ENCODE data around the gene ARL5C. TPM values are rescaled to one million over a fixed set of nuclear protein-coding genes. Genes with fewer than 3 reads are reported as not detected.

ARL5C gene
- total RNA-seq, 1 experiment from 2014 or later: not detected

- Histone ChIP-seq H3K27ac (ENCODE audit: insufficient read length, low read depth, low read length) (no peak overlapping the region), H4K91ac (ENCODE audit: insufficient read length, low read depth, low read length) (no peak overlapping the region), H3T11ph (ENCODE audit: low read length) (no peak overlapping the region), H2AK5ac (ENCODE audit: insufficient read length, low read length) (no peak overlapping the region), H4K5ac (ENCODE audit: insufficient read length, low read depth, low read length) (no peak overlapping the region), H2BK5ac (ENCODE audit: insufficient read length, low read length) (no peak overlapping the region), H4K20me1 (ENCODE audit: control insufficient read depth, insufficient read depth, insufficient read length) (no peaks in the 10 kb centered on the region), H3K18ac (ENCODE audit: insufficient read length, low read depth, low read length) (no peak overlapping the region), H3K23ac (ENCODE audit: insufficient read length, low read depth, low read length) (no peak overlapping the region), H2BK20ac (ENCODE audit: low read depth, low read length, poor library complexity, severe bottlenecking) (no peak overlapping the region), H3K79me2 (ENCODE audit: insufficient read depth, low read length) (no peaks in the 10 kb centered on the region), H3K56ac (ENCODE audit: insufficient read length, low read depth, low read length) (no peak overlapping the region), H4K8ac (replicated peaks; ENCODE audit: insufficient read length, low read depth, low read length) (no peak overlapping the region), H3K23me2 (ENCODE audit: insufficient read length, low read depth, low read length, poor library complexity, severe bottlenecking) (no peaks in the 10 kb centered on the region), H2BK12ac (ENCODE audit: insufficient read length, low read depth, low read length) (no peak overlapping the region), H3K14ac (ENCODE audit: insufficient read depth, low read length) (no peak overlapping the region), H3K79me1 (ENCODE audit: insufficient read depth, low read depth, low read length, poor library complexity, severe bottlenecking) (no peaks in the 10 kb centered on the region), H2BK15ac (ENCODE audit: low read depth, low read length) (no peak overlapping the region), H3K4me1 (ENCODE audit: insufficient read depth, low read length) (no peaks in the 10 kb centered on the region), H2AFZ (ENCODE audit: low read length) (no peak overlapping the region), H3K9me3 (ENCODE audit: control insufficient read depth, low read depth, low read length) (no peaks in the 10 kb centered on the region), H3K9ac (ENCODE audit: extremely low read depth, insufficient read length, low read length) (no peak overlapping the region), H3K4me2 (ENCODE audit: insufficient read depth, insufficient read length, low read length) (no peak overlapping the region), H3K4ac (ENCODE audit: low read depth, low read length) (no peak overlapping the region), H2BK120ac (ENCODE audit: low read depth, low read length, poor library complexity, severe bottlenecking) (no peak overlapping the region), H3K27me3 (ENCODE audit: insufficient read depth, low read length) (no peaks in the 10 kb centered on the region)
- no CpG with 5 or more reads among the region's 8 CpGs for WGBS (ENCODE audit: extremely low coverage, insufficient read length, low lambda C conversion rate)
- Mint-ChIP-seq H3K4me3 (no peak overlapping the region), H3K27me3 (ENCODE audit: low read depth) (peaks cover 2% of the 10 kb centered on the region), H3K4me1 (peaks cover 0 to 15% of the 10 kb centered on the region in 2 experiments; a peak in 1 of 4 replicates), H3K27ac (no peak overlapping the region), H3K9me3 (peaks cover 0 to 2% of the 10 kb centered on the region in 2 experiments; a peak in 1 of 5 replicates), H3K36me3 (ENCODE audit: insufficient read depth in 1 of 3, low read depth in 3 of 3) (no peaks in the 10 kb centered on the region)
- peak; percentile 59 for DNase-seq
- TF ChIP-seq, protein P1, sequence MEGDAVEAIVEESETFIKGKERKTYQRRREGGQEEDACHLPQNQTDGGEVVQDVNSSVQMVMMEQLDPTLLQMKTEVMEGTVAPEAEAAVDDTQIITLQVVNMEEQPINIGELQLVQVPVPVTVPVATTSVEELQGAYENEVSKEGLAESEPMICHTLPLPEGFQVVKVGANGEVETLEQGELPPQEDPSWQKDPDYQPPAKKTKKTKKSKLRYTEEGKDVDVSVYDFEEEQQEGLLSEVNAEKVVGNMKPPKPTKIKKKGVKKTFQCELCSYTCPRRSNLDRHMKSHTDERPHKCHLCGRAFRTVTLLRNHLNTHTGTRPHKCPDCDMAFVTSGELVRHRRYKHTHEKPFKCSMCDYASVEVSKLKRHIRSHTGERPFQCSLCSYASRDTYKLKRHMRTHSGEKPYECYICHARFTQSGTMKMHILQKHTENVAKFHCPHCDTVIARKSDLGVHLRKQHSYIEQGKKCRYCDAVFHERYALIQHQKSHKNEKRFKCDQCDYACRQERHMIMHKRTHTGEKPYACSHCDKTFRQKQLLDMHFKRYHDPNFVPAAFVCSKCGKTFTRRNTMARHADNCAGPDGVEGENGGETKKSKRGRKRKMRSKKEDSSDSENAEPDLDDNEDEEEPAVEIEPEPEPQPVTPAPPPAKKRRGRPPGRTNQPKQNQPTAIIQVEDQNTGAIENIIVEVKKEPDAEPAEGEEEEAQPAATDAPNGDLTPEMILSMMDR (conservative IDR thresholded peaks at IDR 0.05): peak; percentile 48; the same call in 2 of the 3 replicates
These were observed 58.0 kb downstream of the ARL5C start for GRCh38 chr17:39107973-39108372.
